ENCODE measurements around the gene STAG2. TPM values are rescaled to one million over a fixed set of nuclear protein-coding genes. Genes with fewer than 3 reads are reported as not detected.

Gene STAG2
- total RNA-seq, 1 experiment from 2014 or later = 66.3 TPM

DNA sequence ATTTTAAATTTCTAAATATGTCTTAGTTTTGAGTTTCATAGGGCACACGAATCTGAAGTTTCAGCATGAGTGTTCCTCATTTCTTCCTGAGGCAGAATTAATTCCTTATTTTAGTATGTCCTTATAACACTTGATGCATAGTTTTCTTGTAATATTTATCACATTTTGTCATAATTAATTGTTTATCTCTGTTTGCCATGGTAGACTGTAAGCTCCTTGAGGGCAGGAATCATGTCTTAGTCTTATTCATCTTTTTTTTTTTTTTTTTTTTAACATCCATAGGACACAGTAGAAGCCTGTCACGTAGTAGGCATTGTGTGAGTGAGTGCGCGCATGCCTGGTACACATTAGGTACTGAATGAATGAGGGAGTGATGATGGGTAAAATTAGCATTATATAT lies 131.7 kb downstream of the STAG2 start:
- RAD21 ChIA-PET (ENCODE audit: low non-redundant PET in 1 of 2, low total read pairs in 2 of 2, uncharacterized antibody in 2 of 2, unreplicated experiment in 2 of 2) = no interaction called here
- CTCF ChIA-PET = no interaction called here
- POLR2A ChIA-PET = no interaction called here
- Histone ChIP-seq H3K4me1 (ENCODE audit: control insufficient read depth in 1 of 2, insufficient read depth in 2 of 2, low read length in 2 of 2) (no peaks in the 10 kb centered on the region), H3K79me2 (ENCODE audit: insufficient read depth, low read length) (no peaks in the 10 kb centered on the region), H3K27me3 (ENCODE audit: insufficient read depth, low read length) (no peaks in the 10 kb centered on the region), H2AFZ (ENCODE audit: low read depth, low read length, poor library complexity, severe bottlenecking) (no peak overlapping the region), H3K9me2 (ENCODE audit: insufficient read depth) (no peaks in the 10 kb centered on the region), H3K27ac (ENCODE audit: low read depth, low read length) (no peak overlapping the region), H3K9ac (ENCODE audit: low read length) (no peak overlapping the region), H4K20me1 (ENCODE audit: insufficient read depth) (no peaks in the 10 kb centered on the region), H3K9me3 (ENCODE audit: control insufficient read depth in 1 of 2, insufficient read depth in 1 of 2, low read depth in 1 of 2, low read length in 2 of 2) (no peaks in the 10 kb centered on the region), H3K4me3 (replicated peaks in 1 of 2; ENCODE audit: low read depth in 1 of 2, low read length in 2 of 2) (no peak overlapping the region), H3K4me2 (ENCODE audit: low read length) (no peak overlapping the region), H3K36me3 (ENCODE audit: control insufficient read depth in 1 of 2, insufficient read depth in 2 of 2, low read length in 2 of 2) (peaks cover 5 to 16% of the 10 kb centered on the region in 2 experiments; a peak in 2 of 4 replicates)
- TF ChIP-seq, protein P1, sequence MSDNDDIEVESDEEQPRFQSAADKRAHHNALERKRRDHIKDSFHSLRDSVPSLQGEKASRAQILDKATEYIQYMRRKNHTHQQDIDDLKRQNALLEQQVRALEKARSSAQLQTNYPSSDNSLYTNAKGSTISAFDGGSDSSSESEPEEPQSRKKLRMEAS (IDR thresholded peaks at IDR 0.05) = no peak
- TF ChIP-seq YY1 (IDR thresholded peaks at IDR 0.05; ENCODE audit: extremely low read depth, insufficient replicate concordance, low read depth, low read length) (no peak), POLR2AphosphoS5 (IDR thresholded peaks at IDR 0.05; ENCODE audit: low read depth, low read length) (no peak), ZFX (IDR thresholded peaks at IDR 0.05) (no peak), CTCF (IDR thresholded peaks at IDR 0.05 in 2 of 3, conservative IDR thresholded peaks at IDR 0.05 in 1 of 3; ENCODE audit: borderline replicate concordance in 1 of 3, insufficient read depth in 1 of 3, low read depth in 2 of 3, low read length in 2 of 3) (no peak), ELF1 (IDR thresholded peaks at IDR 0.05; ENCODE audit: borderline replicate concordance, low read depth) (no peak), TCF7L2 (IDR thresholded peaks at IDR 0.05; ENCODE audit: borderline replicate concordance, extremely low read depth, insufficient read depth, insufficient read length) (no peak), CBX3 (IDR thresholded peaks at IDR 0.05; ENCODE audit: low read depth) (no peak), JUND (IDR thresholded peaks at IDR 0.05) (no peak), CEBPB (IDR thresholded peaks at IDR 0.05; ENCODE audit: low read depth) (no peak), RAD21 (IDR thresholded peaks at IDR 0.05; ENCODE audit: low read depth) (no peak), EGR1 (IDR thresholded peaks at IDR 0.05; ENCODE audit: low read depth) (no peak)
- TF ChIP-seq, protein P2, sequence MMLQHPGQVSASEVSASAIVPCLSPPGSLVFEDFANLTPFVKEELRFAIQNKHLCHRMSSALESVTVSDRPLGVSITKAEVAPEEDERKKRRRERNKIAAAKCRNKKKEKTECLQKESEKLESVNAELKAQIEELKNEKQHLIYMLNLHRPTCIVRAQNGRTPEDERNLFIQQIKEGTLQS (IDR thresholded peaks at IDR 0.05) = no peak
- ATAC-seq (no peak), DNase-seq (ENCODE audit: low read depth, low spot score) (no peak)
- intact Hi-C loops (cut with micrococcal nuclease) = loop anchor here (10.0 kb wide), 1 partner anchor 292 kb away; no protein-coding TSS in a partner anchor
- BruUV-seq (replicated peaks) = no TSS peak

All from HCT116 (cell line).